HG02623 (cell line): ENCODE measurements around the gene NELL2.

Source experiments
- ATAC-seq: cut with Tn5 transposase; IDR thresholded peaks from one replicate; pipeline ENCODE4 v1.9.1; 2021; ENCODE audit warnings: moderate library complexity; ENCODE audit not compliant: unreplicated experiment

Gene NELL2

GRCh38 chr12:44488180-44488579 is 387.9 kb downstream of the NELL2 start:
- ATAC-seq = no peak

- ATAC-seq = no peak
Observed at GRCh38 chr12:44484862-44485261, 391.3 kb downstream of the NELL2 start.

GRCh38 chr12:44477331-44477980 is 398.7 kb downstream of the NELL2 start:
- ATAC-seq = no peak

- ATAC-seq = no peak
Observed at GRCh38 chr12:44476683-44477082, 399.4 kb downstream of the NELL2 start.

GRCh38 chr12:44465139-44465538 is 411.0 kb downstream of the NELL2 start:
- ATAC-seq = no peak

- ATAC-seq = no peak
Observed at GRCh38 chr12:44464180-44464579, 411.9 kb downstream of the NELL2 start.

GRCh38 chr12:44462729-44463128 is 413.4 kb downstream of the NELL2 start:
- no peak for ATAC-seq

GRCh38 chr12:44460261-44460660 is 415.9 kb downstream of the NELL2 start:
- no peak for ATAC-seq

GRCh38 chr12:44459569-44459968 is 416.5 kb downstream of the NELL2 start:
- ATAC-seq = no peak
